ENCODE results near the gene SEC23IP.

GRCh38 chr10:119928411-119928810, 35.9 kb downstream of the SEC23IP start:
- TF ChIP-seq CTCF (IDR thresholded peaks at IDR 0.05) (no peak), POLR2A (IDR thresholded peaks at IDR 0.05) (no peak)
